ENCODE measurements around the gene CHD8. TPM values are rescaled to one million over a fixed set of nuclear protein-coding genes. Genes with fewer than 3 reads are reported as not detected.

The CHD8 gene
- polyA plus RNA-seq, 3 donors = 8.2 to 34.2 (median 15.1) TPM

DNA sequence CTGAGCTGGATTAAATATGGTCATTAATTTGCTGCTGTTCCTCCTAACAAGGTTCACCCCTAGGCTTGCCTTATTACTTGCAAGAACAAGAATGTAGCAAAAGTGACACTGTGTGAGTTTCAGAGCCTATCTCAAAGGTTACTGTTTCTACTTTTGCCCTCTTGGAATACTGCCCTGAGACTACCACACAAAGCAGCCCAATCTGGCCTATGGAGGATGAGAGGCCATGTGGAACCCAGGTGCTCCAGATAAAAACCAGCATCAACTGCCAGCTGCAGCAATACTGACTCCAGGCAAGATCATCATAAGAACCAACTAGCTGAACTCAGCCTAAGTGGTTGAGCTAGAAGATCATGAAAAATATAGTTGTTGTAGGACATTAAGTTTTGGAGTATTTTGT is 49.7 kb downstream of the CHD8 start:
- Mint-ChIP-seq H3K27ac (no peak overlapping the region), H3K36me3 (peaks cover 90 to 100% of the 10 kb centered on the region in 2 donors), H3K4me1 (no peaks in the 10 kb centered on the region), H3K4me3 (no peak overlapping the region), H3K9me3 (no peaks in the 10 kb centered on the region), H3K27me3 (ENCODE audit: low read depth in 3 of 3) (no peaks in the 10 kb centered on the region)
- Histone ChIP-seq H3K79me2 (ENCODE audit: insufficient read depth, low read length) (no peaks in the 10 kb centered on the region), H3K27ac (ENCODE audit: low read depth in 1 of 2, low read length in 2 of 2) (no peak overlapping the region), H2AFZ (ENCODE audit: insufficient read depth, low read depth, low read length, poor library complexity, severe bottlenecking) (no peak overlapping the region), H3K36me3 (replicated peaks in 1 of 2; ENCODE audit: control insufficient read depth in 1 of 2, insufficient read depth in 2 of 2, low read length in 2 of 2) (peaks cover 94 to 100% of the 10 kb centered on the region in 2 donors), H4K20me1 (ENCODE audit: insufficient read depth, low read length) (no peaks in the 10 kb centered on the region), H3K4me2 (replicated peaks; ENCODE audit: extremely low read depth, low read length, poor library complexity, severe bottlenecking) (no peak overlapping the region), H3K27me3 (ENCODE audit: control insufficient read depth in 2 of 2, insufficient read depth in 2 of 2, low read length in 2 of 2) (no peaks in the 10 kb centered on the region), H3K4me1 (ENCODE audit: control insufficient read depth in 1 of 2, insufficient read depth in 2 of 2, low read length in 2 of 2) (no peaks in the 10 kb centered on the region), H3K4me3 (replicated peaks in 1 of 3; ENCODE audit: low read depth in 2 of 3, low read length in 3 of 3) (no peak overlapping the region), H3K9ac (ENCODE audit: insufficient read depth, low read length, poor library complexity, severe bottlenecking) (no peak overlapping the region), H3K9me3 (replicated peaks in 1 of 2; ENCODE audit: control insufficient read depth in 1 of 2, insufficient read depth in 1 of 2, low read length in 2 of 2) (no peaks in the 10 kb centered on the region)
- no peak for DNase-seq
- TF ChIP-seq, protein P1, sequence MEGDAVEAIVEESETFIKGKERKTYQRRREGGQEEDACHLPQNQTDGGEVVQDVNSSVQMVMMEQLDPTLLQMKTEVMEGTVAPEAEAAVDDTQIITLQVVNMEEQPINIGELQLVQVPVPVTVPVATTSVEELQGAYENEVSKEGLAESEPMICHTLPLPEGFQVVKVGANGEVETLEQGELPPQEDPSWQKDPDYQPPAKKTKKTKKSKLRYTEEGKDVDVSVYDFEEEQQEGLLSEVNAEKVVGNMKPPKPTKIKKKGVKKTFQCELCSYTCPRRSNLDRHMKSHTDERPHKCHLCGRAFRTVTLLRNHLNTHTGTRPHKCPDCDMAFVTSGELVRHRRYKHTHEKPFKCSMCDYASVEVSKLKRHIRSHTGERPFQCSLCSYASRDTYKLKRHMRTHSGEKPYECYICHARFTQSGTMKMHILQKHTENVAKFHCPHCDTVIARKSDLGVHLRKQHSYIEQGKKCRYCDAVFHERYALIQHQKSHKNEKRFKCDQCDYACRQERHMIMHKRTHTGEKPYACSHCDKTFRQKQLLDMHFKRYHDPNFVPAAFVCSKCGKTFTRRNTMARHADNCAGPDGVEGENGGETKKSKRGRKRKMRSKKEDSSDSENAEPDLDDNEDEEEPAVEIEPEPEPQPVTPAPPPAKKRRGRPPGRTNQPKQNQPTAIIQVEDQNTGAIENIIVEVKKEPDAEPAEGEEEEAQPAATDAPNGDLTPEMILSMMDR (IDR thresholded peaks at IDR 0.05) = no peak
- intact Hi-C loops (cut with micrococcal nuclease) = no loop called here

DNA sequence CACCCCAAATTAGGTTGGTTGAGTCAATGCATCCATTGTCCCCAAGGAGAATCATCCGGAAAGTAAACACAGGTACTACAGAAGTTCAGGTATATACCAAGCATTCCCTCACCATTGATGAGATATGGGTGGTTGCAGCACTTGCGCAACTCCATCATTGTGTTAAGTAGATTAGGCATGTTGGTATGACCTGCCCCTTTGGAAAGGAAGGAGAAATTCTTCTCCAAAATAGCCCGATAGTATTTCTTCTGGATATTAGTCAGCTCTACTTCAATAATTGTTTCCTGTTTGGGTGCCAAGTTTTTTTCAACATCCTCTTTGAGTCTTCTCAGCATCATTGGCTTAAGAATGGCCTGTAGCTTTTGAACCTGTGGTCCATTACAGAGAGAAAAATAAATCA is 50.8 kb downstream of the CHD8 start:
- H3K4me1 Mint-ChIP-seq = no peaks in the 10 kb centered on the region
- intact Hi-C loops (cut with micrococcal nuclease) = no loop called here
- Histone ChIP-seq H3K79me2 (ENCODE audit: insufficient read depth, low read length) (no peaks in the 10 kb centered on the region), H2AFZ (ENCODE audit: insufficient read depth, low read depth, low read length, poor library complexity, severe bottlenecking) (no peak overlapping the region), H3K4me1 (ENCODE audit: control insufficient read depth in 1 of 2, insufficient read depth in 2 of 2, low read length in 2 of 2) (no peaks in the 10 kb centered on the region), H3K4me3 (replicated peaks in 1 of 3; ENCODE audit: low read depth in 2 of 3, low read length in 3 of 3) (no peak overlapping the region), H3K9me3 (replicated peaks in 1 of 2; ENCODE audit: control insufficient read depth in 1 of 2, insufficient read depth in 1 of 2, low read length in 2 of 2) (no peaks in the 10 kb centered on the region), H4K20me1 (ENCODE audit: insufficient read depth, low read length) (no peaks in the 10 kb centered on the region), H3K4me2 (replicated peaks; ENCODE audit: extremely low read depth, low read length, poor library complexity, severe bottlenecking) (no peak overlapping the region), H3K27ac (ENCODE audit: low read depth in 1 of 2, low read length in 2 of 2) (no peak overlapping the region), H3K9ac (ENCODE audit: insufficient read depth, low read length, poor library complexity, severe bottlenecking) (no peak overlapping the region), H3K36me3 (replicated peaks in 1 of 2; ENCODE audit: control insufficient read depth in 1 of 2, insufficient read depth in 2 of 2, low read length in 2 of 2) (peaks cover 94 to 100% of the 10 kb centered on the region in 2 donors), H3K27me3 (ENCODE audit: control insufficient read depth in 2 of 2, insufficient read depth in 2 of 2, low read length in 2 of 2) (no peaks in the 10 kb centered on the region)
- WGBS (ENCODE audit: insufficient coverage) = no CpG with 5 or more reads among the region's 3 CpGs
- peaks cover 90 to 100% of the 10 kb centered on the region in 2 donors for H3K36me3 Mint-ChIP-seq
- H3K27ac Mint-ChIP-seq = no peak overlapping the region
- no peak overlapping the region for H3K4me3 Mint-ChIP-seq
- TF ChIP-seq, protein P1 (IDR thresholded peaks at IDR 0.05) = no peak
- DNase-seq = no peak
- no peaks in the 10 kb centered on the region for H3K27me3 Mint-ChIP-seq (ENCODE audit: low read depth in 3 of 3)
- H3K9me3 Mint-ChIP-seq = no peaks in the 10 kb centered on the region

All from CD14-positive monocyte (primary cell).